Measurements from ENCODE around the gene CPTP. TPM values are rescaled to one million over a fixed set of nuclear protein-coding genes. Genes with fewer than 3 reads are reported as not detected.

The CPTP gene
- total and polyA plus RNA-seq, 7 donors = 8.4 to 57.1 (median 21.6) TPM

DNA sequence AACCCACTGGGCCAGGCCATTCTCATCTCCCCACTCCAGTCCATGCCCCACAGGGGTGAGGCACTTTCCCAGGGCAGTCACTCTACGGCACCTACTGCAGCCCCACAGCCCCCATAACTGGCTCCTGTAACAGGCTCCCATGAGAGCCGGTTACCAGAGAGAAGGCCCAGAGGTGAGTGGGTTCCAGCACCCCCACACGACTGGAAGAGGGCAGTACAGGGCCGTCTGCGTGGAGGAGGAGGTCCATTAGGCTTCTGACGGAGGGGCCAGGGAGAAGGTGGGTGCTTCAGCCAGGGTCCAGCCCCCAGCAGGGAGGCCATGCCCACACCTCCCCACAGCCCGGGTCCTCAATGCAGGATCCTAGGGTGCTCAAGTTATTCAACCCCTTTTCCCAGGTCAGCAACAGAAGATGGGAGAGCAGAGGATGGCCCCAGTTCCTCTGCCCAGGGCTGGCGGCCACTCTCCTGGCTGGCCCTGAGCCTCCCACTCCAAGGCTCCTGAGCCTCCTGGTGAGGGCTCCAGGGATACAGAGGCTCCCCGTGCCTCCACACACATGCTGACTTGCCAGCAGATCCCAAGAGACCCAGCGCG lies 18.4 kb upstream of the CPTP start:
- DNase-seq = no peak
- Histone ChIP-seq H3K4me3 (peak overlapping the region; percentile 59 to 98 (median 79)), H3K27ac (peak overlapping the region; percentile 69 to 98 (median 87)), H3K36me3 (peaks cover 0 to 15% (median 4%) of the 10 kb centered on the region in 4 donors), H3K9me3 (no peaks in the 10 kb centered on the region), H3K4me1 (peaks cover 0 to 62% (median 56%) of the 10 kb centered on the region in 4 donors), H3K27me3 (no peaks in the 10 kb centered on the region)
- intact Hi-C loops (cut with DNase I) = loop anchor here (5.0 kb wide), 1 partner anchor 189 kb away; the partner anchor contains the start of gene C1orf159
- 36 to 39% methylated on average over 11 of the region's 11 CpGs for WGBS, 2 donors
- TF ChIP-seq, protein P1, sequence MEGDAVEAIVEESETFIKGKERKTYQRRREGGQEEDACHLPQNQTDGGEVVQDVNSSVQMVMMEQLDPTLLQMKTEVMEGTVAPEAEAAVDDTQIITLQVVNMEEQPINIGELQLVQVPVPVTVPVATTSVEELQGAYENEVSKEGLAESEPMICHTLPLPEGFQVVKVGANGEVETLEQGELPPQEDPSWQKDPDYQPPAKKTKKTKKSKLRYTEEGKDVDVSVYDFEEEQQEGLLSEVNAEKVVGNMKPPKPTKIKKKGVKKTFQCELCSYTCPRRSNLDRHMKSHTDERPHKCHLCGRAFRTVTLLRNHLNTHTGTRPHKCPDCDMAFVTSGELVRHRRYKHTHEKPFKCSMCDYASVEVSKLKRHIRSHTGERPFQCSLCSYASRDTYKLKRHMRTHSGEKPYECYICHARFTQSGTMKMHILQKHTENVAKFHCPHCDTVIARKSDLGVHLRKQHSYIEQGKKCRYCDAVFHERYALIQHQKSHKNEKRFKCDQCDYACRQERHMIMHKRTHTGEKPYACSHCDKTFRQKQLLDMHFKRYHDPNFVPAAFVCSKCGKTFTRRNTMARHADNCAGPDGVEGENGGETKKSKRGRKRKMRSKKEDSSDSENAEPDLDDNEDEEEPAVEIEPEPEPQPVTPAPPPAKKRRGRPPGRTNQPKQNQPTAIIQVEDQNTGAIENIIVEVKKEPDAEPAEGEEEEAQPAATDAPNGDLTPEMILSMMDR (IDR thresholded peaks at IDR 0.05) = no peak

DNA sequence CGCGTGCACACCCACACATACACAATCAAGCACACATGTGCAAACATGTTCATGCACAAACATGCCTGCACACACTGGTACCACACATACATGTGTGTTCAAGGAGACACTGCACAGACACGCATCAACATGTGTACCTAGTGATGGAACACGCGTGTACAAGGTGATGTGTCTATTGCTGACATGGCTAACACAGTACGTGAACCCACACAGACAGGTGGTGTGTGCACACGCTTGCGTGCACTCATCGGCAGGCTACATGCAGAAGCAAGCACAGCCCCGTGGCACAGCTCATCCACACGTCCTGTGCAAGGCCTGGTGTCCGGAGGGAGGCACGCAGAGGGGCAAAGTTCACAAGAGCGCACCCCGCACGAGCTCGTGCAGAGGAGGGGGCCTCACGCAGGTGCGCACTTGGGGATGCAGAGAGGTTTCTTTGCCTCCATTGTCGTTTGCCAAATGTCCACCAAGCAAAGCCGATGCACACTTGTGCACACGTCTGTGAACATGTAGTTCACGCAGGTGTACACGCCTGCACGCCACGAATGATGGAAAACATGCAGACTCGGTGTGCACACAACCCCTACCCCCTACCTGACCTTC lies 17.8 kb upstream of the CPTP start:
- Histone ChIP-seq H3K27me3 (no peaks in the 10 kb centered on the region), H3K4me1 (peaks cover 0 to 62% (median 56%) of the 10 kb centered on the region in 4 donors), H3K9me3 (no peaks in the 10 kb centered on the region), H3K27ac (peak overlapping the region; percentile 92 to 98 (median 96)), H3K4me3 (peak overlapping the region; percentile 59 to 98 (median 79)), H3K36me3 (peaks cover 0 to 21% (median 7%) of the 10 kb centered on the region in 4 donors)
- WGBS, 2 donors = 19 to 47% methylated on average over 27 of the region's 27 CpGs
- intact Hi-C loops (cut with DNase I) = loop anchor here (5.0 kb wide), 1 partner anchor 189 kb away; the partner anchor contains the start of gene C1orf159
- no peak for DNase-seq
- TF ChIP-seq POLR2AphosphoS5 (IDR thresholded peaks at IDR 0.05) (no peak), POLR2A (IDR thresholded peaks at IDR 0.05) (no peak), EP300 (IDR thresholded peaks at IDR 0.05) (no peak)
- TF ChIP-seq, protein P1 (IDR thresholded peaks at IDR 0.05) = no peak

DNA sequence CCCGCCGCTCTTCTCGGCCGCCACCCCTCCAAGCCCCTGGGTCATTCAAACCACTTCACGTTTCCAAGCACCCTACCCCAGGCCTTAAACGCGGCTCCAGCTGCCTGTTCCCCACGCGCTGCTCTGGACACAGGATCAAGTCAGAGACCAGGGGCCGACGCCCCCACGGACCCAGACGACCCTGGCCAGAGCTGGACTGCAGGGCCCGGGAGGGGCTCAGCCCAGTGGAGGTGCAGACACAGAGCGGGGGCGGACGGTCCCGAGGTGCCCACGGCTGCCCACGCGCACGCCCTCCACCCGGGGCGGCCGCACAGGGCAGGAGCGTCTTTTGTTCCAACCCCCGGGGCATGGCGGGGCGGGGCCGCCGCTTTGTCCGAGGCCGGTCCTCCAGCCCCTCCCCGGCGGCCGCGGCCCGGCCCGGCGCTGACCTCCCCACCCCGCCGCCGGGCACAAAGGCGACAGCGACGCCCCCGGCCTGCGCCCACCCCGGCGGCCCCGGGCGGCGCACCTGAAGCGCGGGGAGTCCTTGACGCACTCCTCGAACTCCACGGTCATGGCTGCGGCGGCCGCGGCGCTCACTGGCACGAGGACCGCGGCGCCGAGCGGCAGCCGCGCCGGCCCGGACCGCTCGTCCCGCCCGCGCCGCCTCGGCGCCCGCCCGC lies 17.2 kb upstream of the CPTP start:
- Histone ChIP-seq H3K4me3 (peak overlapping the region; percentile 59 to 98 (median 79)), H3K27ac (peak overlapping the region; percentile 92 to 98 (median 96)), H3K4me1 (peaks cover 0 to 62% (median 56%) of the 10 kb centered on the region in 4 donors), H3K9me3 (no peaks in the 10 kb centered on the region), H3K36me3 (peaks cover 0 to 27% (median 10%) of the 10 kb centered on the region in 4 donors), H3K27me3 (no peaks in the 10 kb centered on the region)
- no peak for TF ChIP-seq POLR2A (IDR thresholded peaks at IDR 0.05)
- no peak for TF ChIP-seq POLR2AphosphoS5 (IDR thresholded peaks at IDR 0.05)
- no peak for TF ChIP-seq EP300 (IDR thresholded peaks at IDR 0.05)
- TF ChIP-seq, protein P1 (IDR thresholded peaks at IDR 0.05) = no peak
- 0 to 1% methylated on average over 83 of the region's 83 CpGs for WGBS, 2 donors
- DNase-seq = no peak
- intact Hi-C loops (cut with DNase I) = loop anchor here (5.0 kb wide), 1 partner anchor 190 kb away; the partner anchor contains the start of gene C1orf159

DNA sequence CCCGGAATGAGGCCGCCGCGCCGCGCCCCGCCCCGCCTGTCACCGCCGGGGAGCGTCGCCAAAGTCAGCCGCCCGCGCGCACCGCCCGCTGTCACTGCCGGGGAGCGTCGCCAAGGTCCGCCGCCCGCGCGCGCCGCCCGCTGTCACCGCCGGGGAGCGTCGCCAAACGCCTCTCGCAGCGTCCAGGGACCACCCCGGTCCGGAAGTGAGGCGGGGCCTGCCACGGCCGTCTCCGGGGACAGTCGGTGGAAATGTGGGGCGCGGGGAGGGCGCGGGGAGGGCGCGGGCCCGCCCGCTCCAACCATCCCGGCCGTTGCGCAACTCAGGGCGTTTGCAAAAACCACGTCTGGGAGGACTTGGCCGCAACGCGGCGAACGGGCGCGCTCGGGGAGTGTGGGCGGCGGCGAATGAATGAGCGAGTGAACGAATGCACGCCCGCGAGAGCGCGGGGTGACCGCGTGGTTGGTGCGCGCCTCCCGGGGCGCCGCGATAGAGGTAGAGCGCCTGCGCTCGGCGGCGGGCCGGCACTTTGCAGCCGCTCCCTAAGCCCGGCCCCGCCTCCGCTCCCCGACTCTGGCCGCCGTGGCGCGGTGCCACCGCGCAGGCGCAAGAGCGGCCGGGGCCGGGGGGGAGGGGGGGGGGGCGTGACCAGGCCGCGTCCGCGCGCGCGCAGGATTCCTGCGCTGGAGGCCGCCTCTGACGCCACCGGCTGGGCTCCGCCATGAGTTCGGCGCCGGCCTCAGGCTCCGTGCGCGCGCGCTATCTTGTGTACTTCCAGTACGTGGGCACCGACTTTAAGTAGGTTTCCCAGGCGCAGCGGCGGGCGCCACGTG lies 16.5 kb upstream of the CPTP start, which contains the start of the genes ACAP3 and PUSL1:
Gene ACAP3 (minus strand): TSS at position 8 of the 833 bp plus-strand sequence. CDS start 115 bp downstream, outside the sequence.
Gene PUSL1 (plus strand): TSS at position 675 of the 833 bp plus-strand sequence. CDS start 47 bp downstream, at position 722.
- DNase-seq = peak; percentile 97
- Histone ChIP-seq H3K36me3 (peaks cover 6 to 34% (median 17%) of the 10 kb centered on the region in 4 donors), H3K27me3 (no peaks in the 10 kb centered on the region), H3K27ac (peak within 1 kb of the TSS; percentile 92 to 98 (median 96)), H3K4me1 (peaks cover 0 to 60% (median 56%) of the 10 kb centered on the region in 4 donors), H3K9me3 (no peaks in the 10 kb centered on the region), H3K4me3 (peak within 1 kb of the TSS; percentile 74 to 98 (median 84))
- intact Hi-C loops (cut with DNase I) = loop anchor here (2.0 to 5.0 kb wide), 3 partner anchors 41 to 191 kb away; partner anchors contain the start of genes AURKAIP1, C1orf159 and DVL1
- WGBS, 2 donors = 0 to 1% methylated on average over 128 to 130 of the region's 131 CpGs
- TF ChIP-seq POLR2A (IDR thresholded peaks at IDR 0.05) = peak in 1 of 2 donors; percentile 33
- TF ChIP-seq EP300 (IDR thresholded peaks at IDR 0.05) = no peak
- peak; percentile 71 to 81 (median 75) for TF ChIP-seq POLR2AphosphoS5 (IDR thresholded peaks at IDR 0.05)
- TF ChIP-seq, protein P1 (IDR thresholded peaks at IDR 0.05) = no peak
